H1 (cell line): ENCODE measurements around the gene MOB2. TPM values are rescaled to one million over a fixed set of nuclear protein-coding genes. Genes with fewer than 3 reads are reported as not detected.

Source experiments
- CTCF ChIA-PET: fragments of 300-600 bp; sonication (Branson Sonifier 250); formaldehyde crosslinking; loops from one replicate; lab custom pipeline; 2021; ENCODE audit not compliant: partially characterized antibody; lab: Charles Lee
- POLR2A ChIA-PET: fragments of 300-600 bp; sonication (Branson Sonifier 250); formaldehyde crosslinking; loops from one replicate; lab custom pipeline; 2021; ENCODE audit warnings: inconsistent platforms; ENCODE audit not compliant: partially characterized antibody; lab: Charles Lee
- DNase-seq, 2 experiments: peaks; one replicate each; pipeline versions ENCODE4 v3.0.0 to v3.0.0-alpha.2; 2010 to 2022; ENCODE audit warnings: low spot score in 2 of 2, low read depth in 1 of 2, mixed read lengths in 1 of 2
- FAIRE-seq: peaks from 2 replicates; lab custom pipeline; 2011; peaks lifted over from hg19 to GRCh38; lab: Jason Lieb, UNC
- H2AFZ ChIP-seq: 2 replicates; pipeline ENCODE4 v1.8.1; 2012; ENCODE audit warnings: low read length, inconsistent platforms
- H2AK5ac ChIP-seq: 2 replicates; pipeline ENCODE4 v1.6.1; 2013; ENCODE audit warnings: low read depth, low read length
- H2BK120ac ChIP-seq: replicated peaks from 2 replicates; pipeline ENCODE3; 2013; ENCODE audit warnings: low read depth, low read length, inconsistent platforms
- H2BK12ac ChIP-seq: 2 replicates; pipeline ENCODE4 v1.6.1; 2013; ENCODE audit warnings: low read depth, low read length
- H2BK15ac ChIP-seq: 2 replicates; pipeline ENCODE4 v1.6.1; 2013; ENCODE audit warnings: low read length
- H2BK20ac ChIP-seq: 2 replicates; pipeline ENCODE4 v1.6.1; 2013; ENCODE audit warnings: low read length
- H2BK5ac ChIP-seq: 2 replicates; pipeline ENCODE4 v1.6.1; 2013; ENCODE audit warnings: low read depth, low read length
- H3K14ac ChIP-seq: 2 replicates; pipeline ENCODE4 v1.6.1; 2013; ENCODE audit warnings: inconsistent platforms; ENCODE audit not compliant: insufficient read length
- H3K18ac ChIP-seq: 2 replicates; pipeline ENCODE4 v1.6.1; 2013; ENCODE audit warnings: low read length; ENCODE audit errors: extremely low read depth
- H3K23ac ChIP-seq: 2 replicates; pipeline ENCODE4 v1.6.1; 2013; ENCODE audit warnings: inconsistent platforms; ENCODE audit not compliant: insufficient read length
- H3K23me2 ChIP-seq: 2 replicates; pipeline ENCODE4 v1.6.1; 2013; ENCODE audit warnings: low read depth, low read length
- H3K27ac ChIP-seq: 2 replicates; pipeline ENCODE4 v1.6.1; 2011; ENCODE audit warnings: low read depth, low read length, inconsistent platforms
- H3K27me3 ChIP-seq, 4 experiments: replicated peaks in 1 of 4; 1 replicate in 1 of 4; 2 replicates in 3 of 4; pipeline versions ENCODE4 v1.6.1 to v1.8.1; 2011 to 2013; ENCODE audit warnings: low read length in 3 of 4, mild to moderate bottlenecking in 3 of 4, inconsistent platforms in 2 of 4, mixed read lengths in 2 of 4, moderate library complexity in 1 of 4; ENCODE audit not compliant: control insufficient read depth in 3 of 4, insufficient read depth in 3 of 4; ENCODE audit errors: extremely low read depth in 1 of 4
- H3K36me3 ChIP-seq, 4 experiments: 2 replicates each; pipeline versions ENCODE4 v1.6.1 to v1.8.1; 2011 to 2013; ENCODE audit warnings: mild to moderate bottlenecking in 4 of 4, low read length in 3 of 4, moderate library complexity in 2 of 4, control low read depth in 1 of 4, inconsistent platforms in 1 of 4; ENCODE audit not compliant: insufficient read depth in 4 of 4, control insufficient read depth in 2 of 4
- H3K4ac ChIP-seq: replicated peaks from 2 replicates; pipeline ENCODE3; 2013; ENCODE audit warnings: low read length, low read depth, mixed read lengths, inconsistent platforms; ENCODE audit not compliant: insufficient read length
- H3K4me1 ChIP-seq, 4 experiments: replicated peaks in 1 of 4; 1 replicate in 1 of 4; 2 replicates in 3 of 4; pipeline versions ENCODE4 v1.6.1 to v1.8.1; 2011 to 2013; ENCODE audit warnings: low read length in 3 of 4, inconsistent platforms in 2 of 4, mixed read lengths in 1 of 4; ENCODE audit not compliant: insufficient read depth in 4 of 4, control insufficient read depth in 3 of 4
- H3K4me2 ChIP-seq, 2 experiments: 2 replicates each; pipeline versions ENCODE4 v1.6.1 to v1.8.1; 2011 to 2013; ENCODE audit warnings: low read depth in 2 of 2, low read length in 2 of 2, control low read depth in 1 of 2, inconsistent platforms in 1 of 2, mild to moderate bottlenecking in 1 of 2; ENCODE audit not compliant: insufficient read depth in 1 of 2
- H3K4me3 ChIP-seq, 4 experiments: fragments of 200-600, 300-600 bp in 1 of 4; sonication (generic), shearing (Covaris generic), sonication (Bioruptor Twin) in 1 of 4; 2 replicates each; pipeline versions ENCODE4 v1.5.1 to v1.8.1; 2011 to 2016; ENCODE audit warnings: low read length in 4 of 4, low read depth in 3 of 4, control low read depth in 2 of 4, inconsistent platforms in 2 of 4, mild to moderate bottlenecking in 2 of 4, mixed read lengths in 1 of 4, moderate library complexity in 1 of 4; ENCODE audit not compliant: insufficient read depth in 2 of 4; ENCODE audit errors: extremely low read depth in 1 of 4
- H3K56ac ChIP-seq: replicated peaks from 2 replicates; pipeline ENCODE3; 2013; ENCODE audit warnings: low read depth, mild to moderate bottlenecking, mixed read lengths, low read length, inconsistent platforms; ENCODE audit not compliant: insufficient read length
- H3K79me1 ChIP-seq: 2 replicates; pipeline ENCODE4 v1.6.1; 2013; ENCODE audit warnings: low read depth, low read length, control low read depth
- H3K79me2 ChIP-seq, 2 experiments: 2 replicates each; pipeline versions ENCODE4 v1.6.1 to v1.8.1; 2012 to 2013; ENCODE audit warnings: low read length in 2 of 2, mild to moderate bottlenecking in 2 of 2, inconsistent platforms in 1 of 2; ENCODE audit not compliant: insufficient read depth in 2 of 2, control insufficient read depth in 1 of 2
- H3K9ac ChIP-seq, 4 experiments: replicated peaks in 1 of 4; 1 replicate in 1 of 4; 2 replicates in 3 of 4; pipeline versions ENCODE4 v1.6.1 to v1.8.1; 2011 to 2013; ENCODE audit warnings: low read depth in 3 of 4, low read length in 3 of 4, control low read depth in 2 of 4, mild to moderate bottlenecking in 2 of 4, moderate library complexity in 2 of 4, inconsistent platforms in 1 of 4; ENCODE audit errors: extremely low read depth in 1 of 4
- H3K9me3 ChIP-seq, 2 experiments: 2 replicates each; pipeline versions ENCODE4 v1.6.1 to v1.8.1; 2012 to 2013; ENCODE audit warnings: mild to moderate bottlenecking in 2 of 2, moderate library complexity in 2 of 2, control low read depth in 1 of 2, inconsistent platforms in 1 of 2, low read depth in 1 of 2, low read length in 1 of 2, mixed read lengths in 1 of 2; ENCODE audit not compliant: insufficient read depth in 2 of 2
- H4K20me1 ChIP-seq, 2 experiments: replicated peaks in 1 of 2; 2 replicates each; pipeline versions ENCODE3 to v1.8.1; 2011 to 2013; ENCODE audit warnings: inconsistent platforms in 2 of 2, low read length in 2 of 2, mild to moderate bottlenecking in 1 of 2; ENCODE audit not compliant: insufficient read depth in 2 of 2, control insufficient read depth in 1 of 2
- H4K5ac ChIP-seq: 2 replicates; pipeline ENCODE4 v1.6.1; 2013; ENCODE audit warnings: low read length, low read depth, mixed read lengths, inconsistent platforms; ENCODE audit not compliant: insufficient read length
- H4K8ac ChIP-seq: 2 replicates; pipeline ENCODE4 v1.8.0; 2013; ENCODE audit warnings: mild to moderate bottlenecking, moderate library complexity, low read length, inconsistent platforms; ENCODE audit not compliant: insufficient read depth; ENCODE audit errors: extremely low read depth
- H4K91ac ChIP-seq: replicated peaks from 2 replicates; pipeline ENCODE3; 2013; ENCODE audit warnings: low read length, mixed read lengths, inconsistent platforms; ENCODE audit not compliant: insufficient read length
- BRCA1 ChIP-seq: IDR thresholded peaks from 2 replicates; pipeline ENCODE4 v1.6.1; 2012; ENCODE audit warnings: low read depth, low read length, improper control_type of control experiment
- TEAD4 ChIP-seq: IDR thresholded peaks from 2 replicates; pipeline ENCODE4 v1.6.1; 2012; ENCODE audit warnings: low read depth, low read length, inconsistent platforms, mixed read lengths
- WGBS, 2 experiments: shearing (Covaris generic) in 1 of 2; methylation state at CpG; one replicate each; pipeline versions ENCODE4 v1.1.6 to v1.1.7; 2013 to 2015; ENCODE audit warnings: low lambda C conversion rate in 2 of 2, mixed read lengths in 2 of 2, inconsistent platforms in 1 of 2, low coverage in 1 of 2, missing lambda C conversion rate in 1 of 2; ENCODE audit not compliant: insufficient replicate concordance in 2 of 2, insufficient coverage in 1 of 2, insufficient read length in 1 of 2; ENCODE audit errors: extremely low coverage in 1 of 2, missing lambda C conversion rate in 1 of 2; 5-methylcytosine and 5-hydroxymethylcytosine counted together
- polyA plus RNA-seq, 7 experiments: library from polyadenylated mRNA; depleted of rRNA in 3 of 7; stranded (reverse) in 5 of 7; unstranded in 2 of 7; fragments of >200 nt in 5 of 7; fragments of 200-250 nt in 2 of 7; gene quantifications; 1 replicate in 5 of 7; 2 replicates in 1 of 7; 4 replicates in 1 of 7; pipeline versions ENCODE4 v1.2.1 to v1.2.3, GENCODE V29; 2011 to 2013; ENCODE audit warnings: missing spikeins in 2 of 7, mixed read lengths in 2 of 7
- total RNA-seq: library from RNA; stranded (reverse); fragmentation: NEBNext Ultra II Directional; extraction: Animal tissue kit (Norgen Biotek cat#: 25700); gene quantifications from 2 replicates; pipeline ENCODE4 v1.2.1, GENCODE V29; 2021

The MOB2 gene
- total and polyA plus RNA-seq, 2 of the 8 experiments (the other 6 are each of a cell fraction or from before 2014, with no cell fraction given) = 18.6 to 28.2 TPM

DNA sequence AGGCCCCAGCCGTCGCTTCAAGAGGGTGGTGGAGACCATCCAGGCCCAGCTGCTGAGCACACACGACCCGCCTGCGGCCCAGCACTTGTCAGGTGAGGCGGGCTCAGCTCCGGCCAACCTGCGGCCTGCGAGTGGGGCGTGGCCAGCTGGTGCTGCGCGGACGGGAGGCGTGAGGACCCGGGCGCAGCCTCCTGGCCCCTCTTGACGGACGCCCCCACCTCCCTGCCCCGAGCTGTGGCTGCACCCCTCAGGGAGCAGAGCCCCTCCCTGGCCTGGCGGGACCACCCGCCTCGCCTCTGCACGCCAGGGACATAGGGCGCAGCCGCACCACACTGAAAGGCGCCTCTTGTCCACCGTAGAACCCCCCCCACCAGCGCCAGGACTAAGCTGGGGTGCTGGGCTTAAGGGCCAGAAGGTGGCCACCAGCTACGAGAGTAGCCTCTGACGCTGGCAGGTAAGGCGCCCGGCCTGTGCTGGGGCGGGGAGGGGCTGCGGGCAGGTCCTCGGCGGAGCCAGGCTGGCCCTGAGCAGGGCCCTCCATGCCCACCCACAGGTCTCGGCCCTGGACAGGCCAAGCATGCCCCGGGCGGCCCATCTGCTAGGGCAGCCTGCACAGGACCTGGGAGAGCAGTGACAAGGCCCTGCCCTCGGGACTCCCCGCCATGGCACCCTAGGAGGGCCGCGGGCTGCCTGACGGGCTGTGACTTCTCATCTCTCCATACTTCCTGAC, 29.8 kb downstream of the MOB2 start:
- H4K20me1 ChIP-seq = peaks cover 0 to 13% of the 10 kb centered on the region in 2 experiments
- H3K27ac ChIP-seq = no peak overlapping the region
- FAIRE-seq = no peak
- H2BK120ac ChIP-seq = no peak overlapping the region
- ChIA-PET CTCF (interaction anchor here (0.9 to 1.0 kb wide), 3 partner anchors 10 to 49 kb away, joined by 3 read pairs; no protein-coding TSS in a partner anchor), POLR2A (no interaction called here)
- H3K4me1 ChIP-seq = peaks cover 0 to 6% (median 2%) of the 10 kb centered on the region in 4 experiments; a peak in 2 of 7 replicates
- H4K8ac ChIP-seq = no peak overlapping the region
- no peak overlapping the region for H2BK5ac ChIP-seq
- no peak for TF ChIP-seq TEAD4
- no peak for TF ChIP-seq BRCA1
- TF ChIP-seq, all 59 proteins: peak for 0
- H3K4ac ChIP-seq = no peak overlapping the region
- no peaks in the 10 kb centered on the region for H3K9me3 ChIP-seq
- H3K79me1 ChIP-seq = peaks cover 5% of the 10 kb centered on the region; the same call in 1 of the 2 replicates
- DNase-seq = no peak
- peaks cover 0 to 10% (median 6%) of the 10 kb centered on the region in 4 experiments; a peak in 4 of 8 replicates for H3K36me3 ChIP-seq
- H2AK5ac ChIP-seq = no peak overlapping the region
- no peak overlapping the region for H4K5ac ChIP-seq
- H3K18ac ChIP-seq = no peak overlapping the region
- H2BK12ac ChIP-seq = no peak overlapping the region
- H3K23me2 ChIP-seq = no peaks in the 10 kb centered on the region
- no peak overlapping the region for H2AFZ ChIP-seq
- no peak overlapping the region for H3K4me3 ChIP-seq
- no peak overlapping the region for H2BK15ac ChIP-seq
- H3K27me3 ChIP-seq = no peaks in the 10 kb centered on the region
- H3K23ac ChIP-seq = no peak overlapping the region
- no peak overlapping the region for H2BK20ac ChIP-seq
- no peak overlapping the region for H4K91ac ChIP-seq
- no peaks in the 10 kb centered on the region for H3K79me2 ChIP-seq
- H3K56ac ChIP-seq = no peak overlapping the region
- H3K4me2 ChIP-seq = no peak overlapping the region
- H3K14ac ChIP-seq = no peak overlapping the region
- no peak overlapping the region for H3K9ac ChIP-seq
- WGBS, 2 experiments = 96% methylated on average over 23 of the region's 44 CpGs; no CpG with 5 or more reads in 1 of the 2 experiments
